NCI-H2029 treated with DMSO at 0.1 percent for 48 hours (cell line): ENCODE data around the gene MAST4.

ENCODE experiments used
- DNase-seq: peaks from one replicate; lab custom pipeline; 2025; lab: John Stamatoyannopoulos, UW

Gene MAST4

GRCh38 chr5:66959653-66960052, 363.5 kb downstream of the MAST4 start:
- peak; percentile 59 for DNase-seq

DNA sequence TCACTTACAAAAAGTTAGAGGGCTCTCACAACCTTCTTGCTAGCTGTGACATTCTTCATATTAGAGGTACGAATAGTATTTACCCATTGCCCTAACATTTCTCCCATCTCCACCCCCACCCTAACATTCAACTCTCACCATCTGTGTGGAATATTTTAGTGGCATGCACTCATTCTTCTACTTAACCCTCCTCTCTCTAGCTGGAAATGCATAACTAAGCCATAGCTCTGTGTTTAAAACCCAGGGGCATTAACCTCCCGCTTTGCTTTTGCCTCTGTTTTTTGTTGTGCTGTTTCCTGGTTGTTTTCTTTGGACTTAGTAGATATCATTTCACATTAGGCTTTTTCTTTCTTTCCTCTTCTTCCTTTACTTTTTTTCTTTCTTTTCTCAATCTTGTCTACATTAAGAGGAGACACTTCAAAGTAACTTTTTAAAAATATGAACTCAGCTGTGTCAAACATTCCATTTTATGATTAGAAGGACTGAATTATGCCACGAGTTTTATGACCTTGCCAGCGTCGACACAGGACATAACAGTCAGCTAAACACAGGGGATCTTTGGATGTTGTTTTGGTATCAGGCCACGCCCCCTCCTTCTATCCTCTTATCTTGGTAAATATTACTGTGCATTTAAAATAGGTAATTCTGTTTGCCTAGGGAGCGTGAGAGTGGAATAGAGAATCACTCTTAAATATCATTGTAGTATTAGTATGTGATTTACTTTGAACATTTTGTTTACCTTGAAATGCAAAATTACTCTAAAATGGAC, 364.4 kb downstream of the MAST4 start:
- DNase-seq = peak; percentile 75

GRCh38 chr5:66963559-66963971, 367.4 kb downstream of the MAST4 start:
- no peak for DNase-seq

DNA sequence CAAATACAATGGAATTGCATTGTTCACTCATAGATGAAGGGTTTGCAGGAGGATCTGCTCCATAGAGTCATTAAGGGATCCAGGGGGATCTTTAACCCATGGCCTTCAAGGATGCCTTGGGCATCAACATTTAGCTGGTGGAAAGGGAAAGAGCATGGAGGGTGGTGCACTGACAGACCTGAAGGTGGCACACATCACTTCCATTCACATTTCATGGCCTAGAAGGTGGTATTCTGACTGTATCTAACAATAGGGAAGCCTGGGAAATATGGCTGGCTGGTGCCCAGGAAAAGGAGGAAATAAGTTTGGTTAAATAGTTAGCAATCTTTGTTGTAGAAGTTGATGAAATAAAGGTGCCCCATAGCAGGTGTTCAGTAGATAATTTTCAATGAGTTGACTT, 370.2 kb downstream of the MAST4 start:
- DNase-seq = no peak

GRCh38 chr5:66967102-66967501, 370.9 kb downstream of the MAST4 start:
- DNase-seq = no peak

GRCh38 chr5:66967826-66968262, 371.7 kb downstream of the MAST4 start:
- DNase-seq = no peak

DNA sequence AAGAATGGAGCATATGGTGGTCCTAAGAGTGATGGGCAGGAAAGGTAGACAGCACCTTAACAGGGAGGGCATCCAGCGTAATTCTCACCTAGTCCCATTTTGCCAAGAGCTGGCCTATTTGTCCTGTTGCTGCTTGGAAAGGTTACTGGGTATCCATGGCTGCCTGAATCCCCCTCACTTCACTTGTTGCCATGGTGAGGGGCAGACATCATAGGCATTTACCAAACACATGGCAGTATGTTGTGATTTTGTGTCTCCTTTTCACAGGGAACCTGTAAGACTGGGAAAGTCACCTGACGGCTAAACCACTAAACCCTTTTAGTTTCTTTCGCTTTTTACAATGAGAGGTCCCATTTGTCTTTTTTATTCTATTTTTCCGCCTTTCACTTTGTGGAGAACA, 373.3 kb downstream of the MAST4 start:
- no peak for DNase-seq

GRCh38 chr5:66969963-66970362, 373.8 kb downstream of the MAST4 start:
- DNase-seq = no peak

- DNase-seq = no peak
Observed at GRCh38 chr5:66972004-66972403, 375.8 kb downstream of the MAST4 start.

DNA sequence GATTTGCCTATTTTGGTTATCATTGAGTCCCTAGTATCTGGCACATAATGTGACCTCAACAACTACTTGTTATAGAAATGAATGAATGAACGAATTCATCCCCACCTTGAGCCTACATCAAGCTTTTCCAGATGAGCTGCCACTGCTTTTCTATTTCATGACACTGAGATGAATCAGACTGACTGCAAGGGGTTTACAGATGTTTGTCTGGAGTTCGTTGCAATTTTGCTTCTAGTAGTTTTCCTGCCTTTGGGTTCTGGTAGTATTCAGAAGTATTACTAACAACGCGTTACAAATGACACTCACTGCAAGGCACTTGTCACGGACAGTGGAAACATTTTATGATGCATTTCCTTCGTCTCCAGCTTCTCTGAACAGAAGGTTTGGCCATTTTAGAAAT, 378.1 kb downstream of the MAST4 start:
- no peak for DNase-seq

GRCh38 chr5:66976108-66976507, 379.9 kb downstream of the MAST4 start:
- DNase-seq = no peak

- no peak for DNase-seq
Observed at GRCh38 chr5:66979738-66980137, 383.5 kb downstream of the MAST4 start.

- DNase-seq = peak; percentile 37
Observed at GRCh38 chr5:66981266-66982055, 385.3 kb downstream of the MAST4 start.

- no peak for DNase-seq
Observed at GRCh38 chr5:66982056-66982387, 385.8 kb downstream of the MAST4 start.

DNA sequence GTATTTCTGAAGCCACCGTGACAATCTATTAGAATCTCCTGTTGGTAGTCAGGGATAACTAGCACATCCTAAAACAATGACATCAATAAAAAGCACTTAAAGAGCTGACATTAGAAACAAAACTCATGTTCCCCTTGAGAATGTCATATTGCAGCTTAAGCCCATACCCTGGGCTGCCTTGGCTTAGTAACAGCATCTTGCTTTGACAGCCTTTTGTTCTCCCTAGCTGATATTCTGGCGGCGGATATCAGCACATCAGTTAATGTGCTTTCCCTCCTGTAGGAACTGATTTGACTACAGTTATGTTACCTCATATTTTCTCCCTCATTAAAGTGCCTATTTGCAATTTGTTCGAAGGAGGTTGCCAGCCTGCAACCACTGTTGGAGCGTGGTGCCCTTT, 386.3 kb downstream of the MAST4 start:
- no peak for DNase-seq

GRCh38 chr5:66985417-66985816, 389.2 kb downstream of the MAST4 start:
- no peak for DNase-seq

DNA sequence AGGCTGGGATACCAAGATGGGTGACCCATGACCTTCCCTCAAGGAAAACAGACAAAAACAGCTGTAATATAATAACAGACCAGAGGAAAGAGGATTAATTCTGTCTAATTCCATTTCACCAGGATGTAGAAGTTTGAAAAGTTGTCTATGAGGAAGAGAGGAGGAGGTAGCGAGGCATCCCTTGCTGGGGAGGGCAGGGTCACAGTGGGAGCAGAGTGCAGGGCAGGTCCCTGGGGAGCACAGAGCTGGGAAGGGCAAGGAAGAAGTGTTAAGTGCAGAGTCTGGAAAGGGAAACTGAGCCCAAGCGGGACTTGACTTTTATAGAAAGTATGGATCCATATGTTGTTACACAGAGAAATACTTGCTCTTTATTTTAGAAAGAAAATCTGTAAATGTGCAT, 389.8 kb downstream of the MAST4 start:
- no peak for DNase-seq

DNA sequence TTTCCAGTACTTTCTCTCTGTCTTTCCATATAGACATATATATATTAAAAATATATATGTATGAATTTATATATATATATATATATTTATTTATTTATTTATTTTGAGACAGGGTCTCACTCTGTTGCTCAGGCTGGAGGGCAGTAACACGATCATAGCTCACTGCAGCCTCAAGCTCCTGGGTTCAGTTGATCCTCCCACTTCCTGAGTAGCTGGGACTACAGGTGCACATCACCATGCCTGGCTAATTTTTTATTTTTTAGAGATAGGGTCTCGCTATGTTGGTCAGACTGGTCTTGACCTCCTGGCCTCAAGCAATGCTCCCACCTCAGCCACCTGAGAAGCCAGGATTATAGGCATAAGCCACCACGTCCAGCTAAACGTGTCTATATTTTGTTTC, 390.3 kb downstream of the MAST4 start:
- no peak for DNase-seq

DNA sequence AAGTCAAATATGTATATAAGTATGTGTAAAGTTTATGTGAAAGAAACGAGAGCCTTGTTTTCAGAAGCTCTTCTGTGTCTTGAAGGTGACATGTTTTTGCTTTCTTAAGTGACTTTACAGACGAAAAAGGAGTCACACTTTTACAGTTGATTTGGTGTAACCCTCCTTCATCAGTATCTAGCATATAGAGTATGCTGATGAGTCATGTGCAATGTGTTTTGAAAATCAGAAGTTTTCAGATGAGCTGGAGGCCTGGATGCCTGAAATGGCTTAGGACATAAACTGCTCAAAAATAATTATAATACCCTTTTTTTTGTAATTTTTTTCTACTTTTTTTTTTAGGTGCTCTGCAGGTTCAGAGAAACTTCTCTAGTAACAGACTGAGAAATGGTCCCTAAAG, 390.9 kb downstream of the MAST4 start:
- no peak for DNase-seq

GRCh38 chr5:66987540-66987939, 391.3 kb downstream of the MAST4 start:
- DNase-seq = no peak

- peak; percentile 62 for DNase-seq
Observed at GRCh38 chr5:66987949-66988838, 392.0 kb downstream of the MAST4 start.

- no peak for DNase-seq
Observed at GRCh38 chr5:66989286-66989685, 393.1 kb downstream of the MAST4 start.

GRCh38 chr5:66989781-66990180, 393.6 kb downstream of the MAST4 start:
- DNase-seq = no peak
